HEK293T (cell line): ENCODE data around the gene YEATS4.

Experiments used
- CTCF ChIA-PET: fragments of 350-600 bp; formaldehyde crosslinking; extraction: SDS; loops from one replicate; lab custom pipeline; 2021; ENCODE audit warnings: antibody characterized with exemption, inconsistent platforms; lab: Yijun Ruan, JAX
- POLR2A ChIA-PET: fragments of 350-600 bp; formaldehyde crosslinking; extraction: SDS; loops from one replicate; lab custom pipeline; 2020; ENCODE audit warnings: antibody characterized with exemption, inconsistent platforms; lab: Yijun Ruan, JAX
- DNase-seq: peaks from one replicate; pipeline ENCODE4 v3.0.0; 2012; ENCODE audit warnings: mixed read lengths; ENCODE audit errors: extremely low spot score
- ARNT ChIP-seq: fragments of 450-650 bp; IDR thresholded peaks from 2 replicates; pipeline ENCODE4 v1.6.1; 2017; ENCODE audit warnings: mild to moderate bottlenecking
- BHLHE40 ChIP-seq: fragments of 450-650 bp; IDR thresholded peaks from 2 replicates; pipeline ENCODE4 v1.6.1; 2016; ENCODE audit warnings: mild to moderate bottlenecking, moderate library complexity, borderline replicate concordance
- CTBP1 ChIP-seq: fragments of 450-650 bp; IDR thresholded peaks from 2 replicates; pipeline ENCODE4 v1.6.1; 2016; ENCODE audit warnings: borderline replicate concordance
- ELF4 ChIP-seq: fragments of 450-650 bp; IDR thresholded peaks from 2 replicates; pipeline ENCODE4 v1.6.1; 2017; ENCODE audit warnings: antibody characterized with exemption
- FOXA1 ChIP-seq: fragments of 450-650 bp; IDR thresholded peaks from 2 replicates; pipeline ENCODE4 v1.6.1; 2016; ENCODE audit warnings: mild to moderate bottlenecking
- FOXK2 ChIP-seq: fragments of 450-650 bp; IDR thresholded peaks from 2 replicates; pipeline ENCODE4 v1.6.1; 2016; ENCODE audit warnings: mild to moderate bottlenecking
- FOXM1 ChIP-seq: fragments of 450-650 bp; IDR thresholded peaks from 2 replicates; pipeline ENCODE4 v1.6.1; 2017; ENCODE audit warnings: mild to moderate bottlenecking, borderline replicate concordance
- HDGF ChIP-seq: fragments of 450-650 bp; IDR thresholded peaks from 2 replicates; pipeline ENCODE4 v1.6.1; 2017; ENCODE audit warnings: antibody characterized with exemption, borderline replicate concordance
- L3MBTL2 ChIP-seq: fragments of 450-650 bp; conservative IDR thresholded peaks from 2 replicates; pipeline ENCODE4 v1.6.1; 2016; ENCODE audit warnings: mild to moderate bottlenecking
- LEF1 ChIP-seq: fragments of 450-650 bp; IDR thresholded peaks from 2 replicates; pipeline ENCODE4 v1.6.1; 2017; ENCODE audit warnings: mild to moderate bottlenecking, borderline replicate concordance
- NFRKB ChIP-seq: fragments of 450-650 bp; IDR thresholded peaks from 2 replicates; pipeline ENCODE4 v1.6.1; 2016; ENCODE audit warnings: mild to moderate bottlenecking, moderate library complexity
- SP1 ChIP-seq: fragments of 450-650 bp; IDR thresholded peaks from 2 replicates; pipeline ENCODE4 v1.6.1; 2017
- SUZ12 ChIP-seq: fragments of 450-650 bp; IDR thresholded peaks from 2 replicates; pipeline ENCODE4 v1.6.1; 2016; ENCODE audit warnings: mild to moderate bottlenecking
- TARDBP ChIP-seq: fragments of 450-650 bp; IDR thresholded peaks from 2 replicates; pipeline ENCODE4 v1.6.1; 2016
- ZNF384 ChIP-seq: fragments of 450-650 bp; IDR thresholded peaks from 2 replicates; pipeline ENCODE4 v1.6.1; 2016
- TF ChIP-seq, protein P1 (sequence below): fragments of 450-650 bp; IDR thresholded peaks from 2 replicates; pipeline ENCODE4 v1.6.1; 2016

Gene YEATS4

DNA sequence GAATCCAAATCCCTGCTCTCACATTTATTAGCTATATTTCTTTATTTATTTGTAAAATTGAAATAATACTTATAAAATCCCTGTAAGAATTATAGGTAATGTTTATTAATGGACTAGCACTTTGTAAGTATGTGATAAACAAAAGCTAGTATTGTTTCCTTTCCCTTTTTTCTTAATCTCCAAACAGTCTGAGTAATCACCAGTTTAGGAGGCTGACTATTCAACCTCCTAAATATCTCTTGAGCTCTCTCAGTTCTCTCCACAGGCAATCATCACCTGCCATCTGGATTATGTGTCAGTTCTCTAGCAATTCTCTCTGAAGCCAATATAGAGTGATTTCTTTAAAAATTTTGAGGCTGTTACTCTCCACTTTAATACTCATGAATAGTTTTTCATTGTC is 20.6 kb upstream of the YEATS4 start:
- no peak for TF ChIP-seq FOXM1
- TF ChIP-seq LEF1 = no peak
- TF ChIP-seq, protein P1, sequence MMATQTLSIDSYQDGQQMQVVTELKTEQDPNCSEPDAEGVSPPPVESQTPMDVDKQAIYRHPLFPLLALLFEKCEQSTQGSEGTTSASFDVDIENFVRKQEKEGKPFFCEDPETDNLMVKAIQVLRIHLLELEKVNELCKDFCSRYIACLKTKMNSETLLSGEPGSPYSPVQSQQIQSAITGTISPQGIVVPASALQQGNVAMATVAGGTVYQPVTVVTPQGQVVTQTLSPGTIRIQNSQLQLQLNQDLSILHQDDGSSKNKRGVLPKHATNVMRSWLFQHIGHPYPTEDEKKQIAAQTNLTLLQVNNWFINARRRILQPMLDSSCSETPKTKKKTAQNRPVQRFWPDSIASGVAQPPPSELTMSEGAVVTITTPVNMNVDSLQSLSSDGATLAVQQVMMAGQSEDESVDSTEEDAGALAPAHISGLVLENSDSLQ = no peak
- TF ChIP-seq HDGF = no peak
- TF ChIP-seq SP1 = no peak
- no peak for TF ChIP-seq ZNF384
- no peak for TF ChIP-seq NFRKB
- no peak for TF ChIP-seq ARNT
- DNase-seq = no peak
- CTCF ChIA-PET = no interaction called here
- POLR2A ChIA-PET = no interaction called here

DNA sequence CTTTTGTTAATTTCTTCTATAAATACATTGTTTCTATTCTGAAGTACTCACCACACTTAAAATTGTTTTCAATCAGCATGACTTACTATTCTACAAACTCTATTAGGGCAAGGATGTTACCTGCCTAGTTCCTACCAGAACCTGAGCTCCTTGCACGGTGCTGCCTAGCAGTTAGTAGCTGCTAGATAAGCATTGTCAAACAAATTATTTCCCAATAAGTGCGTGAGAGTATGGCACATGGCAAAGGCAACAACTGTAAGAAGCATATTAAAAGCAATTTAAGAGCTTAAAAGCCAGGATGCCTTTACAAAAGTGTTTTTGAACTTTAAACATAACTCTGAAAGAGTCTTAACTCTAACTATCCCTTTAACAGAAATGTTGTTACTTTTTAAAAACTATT is 19.5 kb upstream of the YEATS4 start:
- CTCF ChIA-PET = no interaction called here

DNA sequence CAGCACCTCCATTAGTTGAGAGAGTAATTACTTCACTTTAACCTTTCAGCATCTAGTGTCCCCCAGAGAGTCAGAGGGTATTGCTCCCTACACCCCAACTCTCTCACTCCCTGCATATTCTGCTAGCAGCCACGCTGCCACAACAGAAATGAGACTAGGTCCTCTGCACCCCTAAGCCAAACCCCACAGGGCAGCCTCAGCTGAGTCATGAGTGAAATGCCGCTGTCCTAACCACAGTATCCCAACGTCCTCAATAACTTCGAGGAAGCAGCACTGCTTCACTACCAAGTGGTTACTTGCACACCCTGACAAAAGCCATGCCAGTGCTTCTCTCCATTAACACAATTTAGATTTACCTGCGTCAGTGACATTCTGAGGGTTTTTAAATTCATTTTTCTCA is 18.2 kb upstream of the YEATS4 start:
- ChIA-PET POLR2A (interaction anchor here (1.3 kb wide), 1 partner anchor 10 kb away, joined by 3 read pairs; no protein-coding TSS in a partner anchor), CTCF (no interaction called here)
- TF ChIP-seq LEF1 (no peak), SUZ12 (no peak), SP1 (no peak), ZNF384 (no peak), FOXA1 (no peak), FOXK2 (no peak), HDGF (no peak), NFRKB (no peak), CTBP1 (no peak), BHLHE40 (no peak), L3MBTL2 (no peak), TARDBP (no peak), ELF4 (no peak)
- TF ChIP-seq, protein P1 = no peak
- DNase-seq = no peak

More for the DNA sequence above, 19.5 kb upstream of the YEATS4 start:
- POLR2A ChIA-PET = no interaction called here
- no peak for TF ChIP-seq BHLHE40
- TF ChIP-seq FOXM1 = no peak
- no peak for TF ChIP-seq LEF1
- TF ChIP-seq, protein P1 = no peak
- no peak for TF ChIP-seq ARNT
- no peak for TF ChIP-seq CTBP1
- no peak for DNase-seq

DNA sequence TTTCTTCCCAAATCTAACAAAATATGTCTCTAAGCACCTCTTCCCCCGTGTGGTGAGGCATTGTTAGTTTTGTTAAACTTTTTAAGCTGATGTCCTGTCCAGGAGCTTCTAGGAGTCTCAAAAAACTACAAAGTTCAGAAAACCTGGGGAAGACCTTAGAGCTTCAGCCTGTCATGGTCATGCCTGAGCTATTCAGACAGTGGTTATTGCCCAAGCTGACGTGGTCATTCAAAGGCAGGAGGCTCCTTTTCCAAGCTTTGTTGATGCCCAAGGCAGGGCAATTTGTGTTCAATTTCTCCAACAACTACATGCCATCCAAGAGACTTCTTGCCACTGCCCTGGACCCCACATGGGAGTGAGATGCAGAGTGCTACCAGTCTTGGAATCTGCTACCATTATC is 17.1 kb upstream of the YEATS4 start:
- TF ChIP-seq ARNT (no peak), CTBP1 (no peak), FOXM1 (no peak), SP1 (no peak), HDGF (no peak), FOXK2 (no peak), NFRKB (no peak), SUZ12 (no peak), FOXA1 (no peak), L3MBTL2 (no peak)
- TF ChIP-seq, protein P1 = no peak
- ChIA-PET CTCF (interaction anchor here (0.7 to 1.2 kb wide), 2 partner anchors 11 to 16 kb away, joined by 3 to 4 read pairs; no protein-coding TSS in a partner anchor), POLR2A (interaction anchor here (1.3 kb wide), 1 partner anchor 12 kb away, joined by 3 read pairs; no protein-coding TSS in a partner anchor)
- no peak for DNase-seq

DNA sequence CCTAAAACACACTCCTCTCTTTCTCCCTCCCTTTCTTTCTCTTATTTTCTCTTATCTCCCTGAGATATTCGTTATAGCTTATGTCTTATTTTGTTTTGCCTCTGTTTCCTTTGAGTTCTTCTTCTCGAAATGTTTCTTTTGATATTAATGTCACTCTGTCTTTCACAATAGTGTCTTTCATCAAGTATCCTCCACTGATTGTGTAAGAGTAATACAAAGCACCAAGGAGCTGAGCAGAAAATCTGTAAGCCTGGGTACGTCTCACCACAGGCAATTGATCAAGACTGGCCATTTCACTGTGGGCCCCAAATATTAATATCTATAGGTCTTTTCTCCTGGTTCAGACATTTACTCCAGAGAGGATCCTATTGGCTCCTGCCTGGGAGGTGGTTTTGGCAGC is 16.2 kb upstream of the YEATS4 start:
- POLR2A ChIA-PET = no interaction called here
- CTCF ChIA-PET = interaction anchor here (1.2 kb wide), 1 partner anchor 15 kb away, joined by 3 read pairs; no protein-coding TSS in a partner anchor
- DNase-seq = no peak
- TF ChIP-seq BHLHE40 (no peak), FOXM1 (no peak), HDGF (no peak), NFRKB (no peak), FOXK2 (no peak), TARDBP (no peak), L3MBTL2 (no peak), LEF1 (no peak), SP1 (no peak), FOXA1 (no peak), SUZ12 (no peak), ZNF384 (no peak), ELF4 (no peak), CTBP1 (no peak)
- TF ChIP-seq, protein P1 = no peak
